Islet of Langerhans (tissue), 1 donor: Measurements from ENCODE around the gene TIE1.

Experiments used
- FAIRE-seq: peaks from one replicate; lab custom pipeline; 2011; peaks lifted over from hg19 to GRCh38; lab: Jason Lieb, UNC

The TIE1 gene

GRCh38 chr1:43339584-43340232, 38.9 kb downstream of the TIE1 start:
- FAIRE-seq: no peak

DNA sequence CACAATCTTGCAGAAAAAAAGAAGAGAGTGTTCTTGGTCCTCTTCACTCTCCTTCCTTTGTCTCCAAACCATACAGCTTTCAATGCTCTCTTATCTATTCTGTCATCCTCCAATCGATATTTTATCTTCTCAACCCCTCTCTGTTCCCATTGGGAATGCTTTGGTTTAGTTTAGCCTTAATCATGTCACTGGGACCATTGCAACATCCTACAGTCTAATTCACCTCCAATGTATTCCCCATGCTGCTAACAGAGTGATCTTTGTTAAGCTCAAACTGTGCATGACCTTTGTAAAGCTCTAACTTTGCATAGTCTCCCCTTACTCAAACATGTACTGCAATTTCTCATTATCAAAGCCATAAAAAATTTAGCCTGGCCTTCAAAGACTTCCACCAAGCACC, 39.8 kb downstream of the TIE1 start:
- no peak for FAIRE-seq

DNA sequence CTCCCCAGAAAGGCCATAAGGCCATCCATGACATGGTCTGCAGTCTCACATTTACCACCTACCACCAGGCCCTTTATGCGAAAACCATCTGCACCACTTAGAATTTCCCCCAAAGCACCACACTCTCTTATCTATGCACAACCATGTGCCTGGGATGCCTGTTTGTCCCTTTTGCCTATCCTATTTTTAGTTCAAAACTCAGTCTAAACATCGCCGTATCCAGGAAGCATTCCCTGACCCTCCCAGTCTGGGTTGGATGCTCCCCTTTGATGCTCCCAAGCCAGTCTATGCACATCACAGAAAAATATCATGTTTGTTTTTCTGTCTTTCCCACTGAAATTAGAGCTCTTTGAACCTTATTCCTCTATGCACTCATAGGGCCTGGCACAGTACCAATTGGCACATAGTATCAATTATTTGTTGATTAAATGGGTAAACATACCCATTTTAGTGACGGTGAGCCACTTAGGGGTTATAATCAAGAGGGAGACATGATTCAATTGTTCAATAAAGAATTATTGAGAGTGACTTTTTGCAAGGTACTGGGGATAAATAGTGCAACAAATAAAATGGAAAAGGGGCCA, 43.6 kb downstream of the TIE1 start:
- FAIRE-seq: no peak

GRCh38 chr1:43345120-43345519, 44.3 kb downstream of the TIE1 start:
- FAIRE-seq: no peak

DNA sequence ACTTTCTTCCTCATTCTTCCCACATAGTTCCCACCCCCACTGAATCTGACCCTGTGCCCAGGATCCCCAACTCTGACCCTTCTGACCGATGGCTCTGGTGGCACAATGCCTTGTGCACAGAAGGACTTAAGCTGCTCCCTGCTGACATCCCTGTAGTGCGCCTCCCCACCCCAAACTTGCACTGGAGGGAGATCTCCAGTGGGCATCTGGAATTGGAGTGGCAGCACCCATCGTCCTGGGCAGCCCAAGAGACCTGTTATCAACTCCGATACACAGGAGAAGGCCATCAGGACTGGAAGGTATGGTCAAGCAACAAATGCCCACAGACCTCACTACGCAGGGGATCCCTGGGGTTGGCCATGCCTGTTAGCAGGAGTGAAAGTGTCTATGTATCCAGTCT, 45.9 kb downstream of the TIE1 start:
- no peak for FAIRE-seq

DNA sequence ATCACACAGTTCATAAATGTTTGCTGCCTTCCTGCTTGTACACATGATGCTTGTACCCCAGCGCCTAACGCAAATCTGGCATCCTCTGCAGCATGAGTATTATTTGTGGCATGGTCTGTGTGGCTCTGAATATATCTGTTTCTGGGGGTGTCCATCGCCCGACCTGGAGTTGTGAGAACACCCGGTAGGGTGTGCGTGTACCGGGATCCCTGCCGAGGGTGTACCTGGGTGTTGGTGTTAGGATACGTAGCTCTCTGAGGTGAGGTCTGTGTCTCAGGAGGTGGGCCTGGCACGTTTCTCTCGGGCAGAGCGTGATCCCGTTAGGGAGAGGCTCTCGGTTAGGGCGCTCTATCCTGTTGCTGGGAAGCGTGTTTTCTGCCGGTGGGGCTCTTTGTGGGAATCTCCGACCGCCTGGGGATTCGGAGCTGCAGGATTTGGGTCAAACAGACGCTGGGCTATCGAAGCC, 47.6 kb downstream of the TIE1 start:
- no peak for FAIRE-seq

DNA sequence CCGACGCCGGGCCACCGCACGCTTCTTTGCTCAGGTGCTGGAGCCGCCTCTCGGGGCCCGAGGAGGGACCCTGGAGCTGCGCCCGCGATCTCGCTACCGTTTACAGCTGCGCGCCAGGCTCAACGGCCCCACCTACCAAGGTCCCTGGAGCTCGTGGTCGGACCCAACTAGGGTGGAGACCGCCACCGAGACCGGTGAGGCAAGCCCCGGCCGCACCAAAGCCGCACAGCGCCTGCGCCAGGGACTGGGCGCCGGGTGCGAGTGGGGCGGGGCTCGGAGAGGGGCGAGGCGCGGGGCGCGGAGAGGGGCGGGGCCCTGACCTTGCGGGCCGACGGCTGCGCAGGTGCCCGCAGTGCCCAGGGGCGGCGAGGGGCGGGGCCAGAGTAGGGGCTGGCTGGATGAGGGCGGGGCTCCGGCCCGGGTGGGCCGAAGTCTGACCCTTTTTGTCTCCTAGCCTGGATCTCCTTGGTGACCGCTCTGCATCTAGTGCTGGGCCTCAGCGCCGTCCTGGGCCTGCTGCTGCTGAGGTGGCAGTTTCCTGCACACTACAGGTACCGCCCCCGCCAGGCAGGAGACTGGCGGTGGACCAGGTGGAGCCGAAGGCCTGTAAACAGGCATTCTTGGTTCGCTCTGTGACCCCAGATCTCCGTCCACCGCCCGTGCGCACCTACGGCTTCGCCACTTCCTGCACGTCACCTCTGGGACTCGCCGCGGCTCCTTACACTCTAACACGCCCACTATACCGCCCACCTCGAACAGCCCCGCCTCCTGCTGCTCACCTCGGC, 48.2 kb downstream of the TIE1 start:
- FAIRE-seq: no peak

- FAIRE-seq: no peak
These were observed 49.0 kb downstream of the TIE1 start for GRCh38 chr1:43349594-43350306.

GRCh38 chr1:43350976-43351375, 50.2 kb downstream of the TIE1 start:
- no peak for FAIRE-seq

DNA sequence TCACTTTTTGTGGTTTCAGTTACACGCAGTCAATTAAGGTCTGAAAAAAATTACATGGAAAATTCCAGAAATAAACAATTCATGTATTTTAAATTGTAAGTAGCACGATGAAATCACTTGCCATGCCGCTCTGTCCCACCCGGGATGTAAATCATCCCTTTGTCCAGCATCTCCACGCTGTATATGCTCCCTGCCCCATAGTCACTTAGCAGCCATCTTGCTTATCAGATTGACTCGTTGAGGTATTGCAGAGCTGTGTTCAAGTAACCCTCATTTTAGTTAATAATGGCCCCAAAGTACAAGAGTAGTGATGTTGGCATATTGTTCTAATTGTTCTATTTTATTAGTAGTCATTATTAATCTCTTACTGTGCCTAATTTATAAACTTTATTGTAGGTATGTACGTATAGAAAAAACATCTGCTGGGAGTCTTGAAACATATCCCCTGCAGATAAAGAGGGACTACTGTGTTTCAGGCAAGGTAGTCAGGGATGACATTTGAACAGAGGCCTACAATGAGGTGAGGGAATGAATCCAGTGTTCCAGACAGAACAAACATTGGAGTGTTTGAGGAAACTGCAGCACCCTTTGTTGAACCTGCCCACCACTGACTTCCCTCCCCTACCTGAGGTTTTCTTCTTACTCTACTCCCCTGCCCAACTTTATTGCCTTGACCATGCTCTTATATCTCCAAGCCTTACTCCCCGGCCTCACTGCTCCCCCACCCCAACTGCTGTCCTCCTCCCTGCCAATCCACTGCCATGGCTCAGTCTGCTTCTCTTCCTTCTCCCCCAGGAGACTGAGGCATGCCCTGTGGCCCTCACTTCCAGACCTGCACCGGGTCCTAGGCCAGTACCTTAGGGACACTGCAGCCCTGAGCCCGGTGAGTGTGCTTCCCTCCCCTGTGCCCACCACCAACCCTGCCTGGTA, 50.9 kb downstream of the TIE1 start:
- FAIRE-seq: no peak

- FAIRE-seq: no peak
These were observed 51.5 kb downstream of the TIE1 start for GRCh38 chr1:43352351-43352705.

DNA sequence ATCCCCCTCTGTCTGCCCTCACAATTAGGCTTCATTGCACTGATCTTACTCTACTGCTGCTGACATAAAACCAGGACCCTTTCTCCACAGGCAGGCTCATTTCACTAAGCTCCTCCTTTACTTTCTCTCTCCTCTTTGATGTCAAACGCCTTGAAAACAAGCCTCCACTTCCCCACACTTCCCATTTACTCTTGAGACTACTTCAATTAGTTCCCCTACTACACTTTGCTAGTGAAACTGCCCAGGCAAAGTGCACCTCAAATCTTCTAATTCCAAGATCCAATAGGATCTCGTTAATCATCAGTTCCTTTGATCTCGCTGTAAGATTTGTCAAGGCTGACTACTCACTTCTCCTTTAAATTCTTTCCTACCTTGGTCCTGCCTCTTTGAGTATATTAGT, 52.1 kb downstream of the TIE1 start:
- no peak for FAIRE-seq

GRCh38 chr1:43354471-43354870, 53.7 kb downstream of the TIE1 start:
- no peak for FAIRE-seq

GRCh38 chr1:43354936-43355335, 54.2 kb downstream of the TIE1 start:
- no peak for FAIRE-seq

GRCh38 chr1:43357251-43357650, 56.5 kb downstream of the TIE1 start:
- no peak for FAIRE-seq

DNA sequence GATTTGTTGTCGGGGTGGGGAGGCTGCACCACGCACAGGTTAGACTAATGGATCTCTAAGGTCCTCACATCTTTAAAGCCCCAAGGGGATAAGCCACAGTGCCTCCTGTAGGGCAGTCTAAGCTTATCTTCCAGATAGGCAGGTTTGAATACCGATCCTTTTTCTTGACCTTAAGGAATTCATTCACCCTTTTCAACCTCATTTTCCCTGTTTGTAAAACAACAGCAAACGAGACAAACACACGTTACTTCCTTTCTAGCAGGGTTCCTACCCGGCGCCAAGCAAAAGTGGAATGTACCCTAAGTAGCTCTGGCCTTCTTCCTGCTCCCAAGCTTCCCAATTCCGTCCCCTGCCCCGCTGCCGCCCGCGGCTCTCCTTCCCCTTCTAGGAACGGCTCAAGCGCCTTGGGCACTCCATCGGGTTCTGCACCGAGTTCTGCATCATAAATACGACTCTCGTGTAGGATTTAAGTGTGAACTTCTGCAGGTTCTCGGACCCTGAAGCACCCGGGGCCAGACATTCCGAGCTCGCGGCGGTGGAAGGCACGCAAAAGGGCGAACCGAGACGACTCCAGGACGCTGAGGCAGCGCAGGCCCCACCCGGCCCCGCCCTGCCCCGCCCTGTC, 57.5 kb downstream of the TIE1 start:
- no peak for FAIRE-seq

DNA sequence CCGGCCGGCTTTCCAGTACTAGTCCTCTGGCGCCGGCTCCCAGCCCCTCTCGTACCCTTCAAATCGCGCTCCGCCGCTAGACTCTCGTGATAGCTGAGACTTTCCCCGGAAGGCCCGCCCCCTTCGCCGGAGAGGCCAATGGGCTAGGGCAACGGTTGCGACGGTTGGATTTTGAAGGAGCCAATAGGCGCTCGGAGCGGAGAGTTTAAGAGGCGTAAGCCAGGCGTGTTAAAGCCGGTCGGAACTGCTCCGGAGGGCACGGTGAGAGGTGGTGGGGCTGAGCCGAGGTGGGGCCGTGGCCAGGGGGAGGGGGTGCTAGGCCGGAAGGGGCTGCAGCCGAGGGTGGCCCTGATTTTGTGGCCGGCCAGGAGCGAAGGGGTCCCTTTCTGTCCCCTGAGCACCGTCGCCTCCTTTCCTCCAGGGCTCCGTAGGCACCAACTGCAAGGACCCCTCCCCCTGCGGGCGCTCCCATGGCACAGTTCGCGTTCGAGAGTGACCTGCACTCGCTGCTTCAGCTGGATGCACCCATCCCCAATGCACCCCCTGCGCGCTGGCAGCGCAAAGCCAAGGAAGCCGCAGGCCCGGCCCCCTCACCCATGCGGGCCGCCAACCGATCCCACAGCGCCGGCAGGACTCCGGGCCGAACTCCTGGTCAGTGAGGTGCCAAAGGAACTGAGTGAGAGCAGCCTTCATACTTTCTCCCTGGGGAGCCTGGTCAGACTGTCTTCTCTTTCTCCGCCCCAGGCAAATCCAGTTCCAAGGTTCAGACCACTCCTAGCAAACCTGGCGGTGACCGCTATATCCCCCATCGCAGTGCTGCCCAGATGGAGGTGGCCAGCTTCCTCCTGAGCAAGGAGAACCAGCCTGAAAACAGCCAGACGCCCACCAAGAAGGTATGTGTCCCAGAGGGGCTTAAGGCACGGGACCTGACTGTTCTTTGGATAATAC, 58.2 kb downstream of the TIE1 start, which contains the start of gene CDC20:
CDC20 (plus strand) TSS at position 236 of the 948 bp plus-strand sequence; CDS start at position 471, 235 bp downstream.
- FAIRE-seq: no peak

- no peak for FAIRE-seq
These were observed 58.9 kb downstream of the TIE1 start for GRCh38 chr1:43359696-43360095.

DNA sequence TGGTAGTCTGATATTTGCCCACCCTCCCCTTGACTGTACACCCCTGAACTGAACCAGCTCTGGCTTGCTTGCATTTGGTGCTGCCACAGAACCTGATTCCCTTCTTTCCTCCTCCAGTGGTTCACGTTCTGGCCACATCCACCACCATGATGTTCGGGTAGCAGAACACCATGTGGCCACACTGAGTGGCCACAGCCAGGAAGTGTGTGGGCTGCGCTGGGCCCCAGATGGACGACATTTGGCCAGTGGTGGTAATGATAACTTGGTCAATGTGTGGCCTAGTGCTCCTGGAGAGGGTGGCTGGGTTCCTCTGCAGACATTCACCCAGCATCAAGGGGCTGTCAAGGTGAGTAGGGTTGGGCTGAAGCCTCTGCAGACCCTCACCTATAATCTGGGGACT, 59.8 kb downstream of the TIE1 start:
- FAIRE-seq: no peak

DNA sequence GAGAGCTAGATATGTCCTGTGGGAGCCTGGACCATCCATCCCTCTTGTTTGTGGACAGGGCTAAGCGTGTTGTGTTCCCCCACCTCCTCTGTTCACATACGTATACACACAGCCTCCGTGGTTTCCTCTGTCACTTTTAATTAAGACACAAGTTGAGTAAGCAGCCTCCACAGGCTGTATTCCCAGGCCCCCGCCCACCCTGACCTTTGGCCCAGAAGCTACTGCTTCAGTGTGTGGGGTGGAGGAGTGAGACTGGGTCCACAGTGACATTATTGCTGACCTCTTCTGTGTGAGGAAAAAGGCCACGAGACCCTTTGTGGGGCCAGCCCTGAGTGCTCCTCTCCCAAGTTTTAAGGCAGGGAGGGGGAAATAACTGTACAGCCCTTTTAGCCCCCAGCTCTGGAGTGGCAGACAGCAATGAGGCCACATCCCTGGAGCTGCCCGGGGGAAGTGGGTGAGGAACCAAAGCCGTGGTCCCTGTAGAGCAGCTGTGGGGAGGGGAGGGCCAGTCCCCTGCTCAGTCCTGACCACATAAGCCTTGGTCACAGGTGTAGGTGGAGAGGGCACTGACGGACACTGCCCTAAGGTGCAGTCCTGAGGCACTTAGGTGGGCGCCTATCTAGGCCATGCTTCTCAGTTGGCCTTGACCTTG, 62.6 kb downstream of the TIE1 start:
- no peak for FAIRE-seq
